ENCODE measurements around the gene PPL.

GRCh38 chr16:4942481-4942880 is 5.5 kb upstream of the PPL start:
- TF ChIP-seq POLR2A (IDR thresholded peaks at IDR 0.05; ENCODE audit: low read depth, low read length) = no peak
- TF ChIP-seq TAF1 (IDR thresholded peaks at IDR 0.05; ENCODE audit: low read depth, low read length) = no peak
- no peak for TF ChIP-seq POLR2AphosphoS5 (IDR thresholded peaks at IDR 0.05; ENCODE audit: low read depth, low read length)
- TF ChIP-seq POU2F2 (IDR thresholded peaks at IDR 0.05; ENCODE audit: low read depth, low read length) = no peak
- no peak for TF ChIP-seq PAX5 (IDR thresholded peaks at IDR 0.05; ENCODE audit: insufficient read depth, low read length, severe bottlenecking)

Measured in GM12891 (cell line).